Upper lobe of left lung (tissue), 6 donors: Measurements from ENCODE around the gene HID1. TPM values are rescaled to one million over a fixed set of nuclear protein-coding genes. Genes with fewer than 3 reads are reported as not detected.
"Not testable (repeated sequence)": the region's sequence is repeated elsewhere in the genome, so short reads cannot be mapped to it uniquely, and the experiment has no call there.

ENCODE experiments used
- ATAC-seq, 2 donors: fragments of 200-7000 bp; cut with Tn5 transposase; one replicate each; pipeline ENCODE4 v1.9.1; 2022; ENCODE audit warnings: mild to moderate bottlenecking in 2 of 2, moderate library complexity in 2 of 2; ENCODE audit not compliant: low FRiP score in 2 of 2
- DNase-seq, 2 donors: peaks; one replicate each; pipeline ENCODE4 v3.0.0-alpha.2; 2019 to 2020
- H3K27ac ChIP-seq, 4 donors: fragments of 200-600 bp; sonication (generic); one replicate each; pipeline ENCODE4 v1.5.1; 2016 to 2019
- H3K27me3 ChIP-seq, 4 donors: fragments of 200-600 bp; sonication (generic); one replicate each; pipeline ENCODE4 v1.5.1; 2017 to 2019
- H3K36me3 ChIP-seq, 4 donors: fragments of 200-600 bp; sonication (generic); one replicate each; pipeline ENCODE4 v1.5.1; 2016 to 2019
- H3K4me1 ChIP-seq, 4 donors: fragments of 200-600 bp; sonication (generic); one replicate each; pipeline ENCODE4 v1.5.1; 2018 to 2019
- H3K4me3 ChIP-seq, 4 donors: fragments of 200-600 bp; sonication (generic); one replicate each; pipeline ENCODE4 v1.5.1; 2017 to 2019; ENCODE audit warnings: mild to moderate bottlenecking in 2 of 4, moderate library complexity in 1 of 4
- H3K9me3 ChIP-seq, 4 donors: fragments of 200-600 bp; sonication (generic); one replicate each; pipeline ENCODE4 v1.5.1; 2018 to 2019
- CTCF ChIP-seq, 6 experiments: fragments of 450-650 bp in 4 of 6; fragments of 200-600 bp in 2 of 6; sonication (generic) in 2 of 6; IDR thresholded peaks; one replicate each; pipeline ENCODE4 v1.5.1; 2016 to 2019; ENCODE audit warnings: antibody characterized with exemption in 6 of 6
- EP300 ChIP-seq, 4 donors: sonication (generic); formaldehyde crosslinking; IDR thresholded peaks; one replicate each; pipeline ENCODE4 v1.5.1; 2017; ENCODE audit warnings: antibody characterized with exemption in 4 of 4, control low read depth in 2 of 4
- POLR2A ChIP-seq, 4 donors: fragments of 450-650 bp; IDR thresholded peaks; one replicate each; pipeline ENCODE4 v1.5.1; 2016 to 2017; ENCODE audit warnings: antibody characterized with exemption in 4 of 4, mild to moderate bottlenecking in 2 of 4
- POLR2AphosphoS5 ChIP-seq, 2 donors: sonication (generic); formaldehyde crosslinking; IDR thresholded peaks; one replicate each; pipeline ENCODE4 v1.5.1; 2017; ENCODE audit warnings: antibody characterized with exemption in 2 of 2
- WGBS, 2 donors: methylation state at CpG; one replicate each; pipeline ENCODE4 v1.1.5; 2017 to 2018; 5-methylcytosine and 5-hydroxymethylcytosine counted together
- total RNA-seq, 6 donors: library from RNA; depleted of rRNA in 4 of 6; stranded (reverse); fragments of >200 nt in 4 of 6; gene quantifications; one replicate each; pipeline versions ENCODE4 v1.1.0 to v1.2.1, GENCODE V29; 2016 to 2021
- donor health status: DM: no; HTN: no; CAD: no; lungs with moderate emphysema.
- donor health status: DM: no; HTN: yes; CAD: no; lungs with severe emphysema.

The HID1 gene
- total RNA-seq, 6 donors from 2014 or later = 21.6 to 60.8 (median 33.3) TPM

- Histone ChIP-seq H3K36me3 (no peaks in the 10 kb centered on the region), H3K27me3 (peaks cover 0 to 7% (median 2%) of the 10 kb centered on the region in 4 donors), H3K9me3 (no peaks in the 10 kb centered on the region), H3K4me1 (no peaks in the 10 kb centered on the region), H3K27ac (no peak overlapping the region), H3K4me3 (no peak overlapping the region)
- 93 to 95% methylated on average over 11 of the region's 11 CpGs for WGBS, 2 donors
- no peak for TF ChIP-seq EP300 (IDR thresholded peaks at IDR 0.05)
- DNase-seq (no peak), ATAC-seq (no peak)
These were observed 55.7 kb downstream of the HID1 start for GRCh38 chr17:74916851-74917199.

- no peak overlapping the region for H3K4me3 ChIP-seq
- no peaks in the 10 kb centered on the region for H3K36me3 ChIP-seq
- H3K27ac ChIP-seq = no peak overlapping the region
- 82 to 89% methylated on average over 12 to 13 of the region's 13 CpGs for WGBS, 2 donors
- TF ChIP-seq POLR2A (IDR thresholded peaks at IDR 0.05) = no peak
- TF ChIP-seq POLR2AphosphoS5 (IDR thresholded peaks at IDR 0.05) = no peak
- TF ChIP-seq EP300 (IDR thresholded peaks at IDR 0.05) = no peak
- TF ChIP-seq CTCF (IDR thresholded peaks at IDR 0.05) = no peak
- no peaks in the 10 kb centered on the region for H3K4me1 ChIP-seq
- H3K27me3 ChIP-seq = peaks cover 0 to 7% (median 0%) of the 10 kb centered on the region in 4 donors
- no peak for ATAC-seq
- DNase-seq = no peak
- H3K9me3 ChIP-seq = no peaks in the 10 kb centered on the region
These were observed 56.3 kb downstream of the HID1 start for GRCh38 chr17:74916136-74916850.

GRCh38 chr17:74911423-74911822, 61.1 kb downstream of the HID1 start:
- 56 to 81% methylated on average over 2 to 8 of the region's 8 CpGs for WGBS, 2 donors
- not testable (repeated sequence) for H3K9me3 ChIP-seq, ATAC-seq, H3K36me3 ChIP-seq, DNase-seq, H3K4me1 ChIP-seq, H3K4me3 ChIP-seq, H3K27ac ChIP-seq, H3K27me3 ChIP-seq

GRCh38 chr17:74909097-74909496, 63.5 kb downstream of the HID1 start:
- not testable (repeated sequence) for H3K9me3 ChIP-seq, H3K4me1 ChIP-seq, DNase-seq, H3K4me3 ChIP-seq, H3K27ac ChIP-seq, H3K27me3 ChIP-seq, H3K36me3 ChIP-seq, ATAC-seq
- WGBS, 2 donors = 76% methylated on average over 4 of the region's 4 CpGs

GRCh38 chr17:74907012-74907411, 65.5 kb downstream of the HID1 start:
- H3K4me3 ChIP-seq = no peak overlapping the region
- no peak for ATAC-seq
- H3K27me3 ChIP-seq = no peaks in the 10 kb centered on the region
- WGBS, 2 donors = 92 to 93% methylated on average over 10 to 28 of the region's 34 CpGs
- no peak overlapping the region for H3K27ac ChIP-seq
- H3K4me1 ChIP-seq = no peaks in the 10 kb centered on the region
- peak in 1 of 2 donors; percentile 74 for DNase-seq
- TF ChIP-seq POLR2A (IDR thresholded peaks at IDR 0.05) (no peak), CTCF (IDR thresholded peaks at IDR 0.05) (no peak), EP300 (IDR thresholded peaks at IDR 0.05) (no peak), POLR2AphosphoS5 (IDR thresholded peaks at IDR 0.05) (no peak)
- H3K36me3 ChIP-seq = no peaks in the 10 kb centered on the region
- no peaks in the 10 kb centered on the region for H3K9me3 ChIP-seq

- H3K27me3 ChIP-seq, H3K4me1 ChIP-seq, ATAC-seq: not testable (repeated sequence)
These were observed 66.3 kb downstream of the HID1 start for GRCh38 chr17:74906214-74906793.

More at GRCh38 chr17:74906214-74906793, 66.3 kb downstream of the HID1 start:
- H3K36me3 ChIP-seq, H3K9me3 ChIP-seq, H3K4me3 ChIP-seq, H3K27ac ChIP-seq, DNase-seq: not testable (repeated sequence)
- 73 to 77% methylated on average over 6 of the region's 6 CpGs for WGBS, 2 donors
